Measurements from ENCODE around the gene PCDHGA1.
"Not testable (repeated sequence)": the region's sequence is repeated elsewhere in the genome, so short reads cannot be mapped to it uniquely, and the experiment has no call there.

DNA sequence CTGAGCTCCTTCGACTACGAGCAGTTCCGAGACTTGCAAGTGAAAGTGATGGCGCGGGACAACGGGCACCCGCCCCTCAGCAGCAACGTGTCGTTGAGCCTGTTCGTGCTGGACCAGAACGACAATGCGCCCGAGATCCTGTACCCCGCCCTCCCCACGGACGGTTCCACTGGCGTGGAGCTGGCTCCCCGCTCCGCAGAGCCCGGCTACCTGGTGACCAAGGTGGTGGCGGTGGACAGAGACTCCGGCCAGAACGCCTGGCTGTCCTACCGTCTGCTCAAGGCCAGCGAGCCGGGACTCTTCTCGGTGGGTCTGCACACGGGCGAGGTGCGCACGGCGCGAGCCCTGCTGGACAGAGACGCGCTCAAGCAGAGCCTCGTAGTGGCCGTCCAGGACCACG lies 102.0 kb downstream of the PCDHGA1 start:
- not testable (repeated sequence) for TF ChIP-seq POLR2A (IDR thresholded peaks at IDR 0.05; ENCODE audit: low read length); GATA1 (IDR thresholded peaks at IDR 0.05; ENCODE audit: low read depth, low read length)
